NT2/D1 (cell line): Measurements from ENCODE around the gene HPCAL1.

Experiments used
- DNase-seq: peaks from one replicate; pipeline ENCODE4 v3.0.0-alpha.2; 2011; ENCODE audit warnings: low read depth, low spot score
- H3K27me3 ChIP-seq: 2 replicates; pipeline ENCODE4 v1.6.0; 2011; ENCODE audit warnings: mild to moderate bottlenecking; ENCODE audit not compliant: insufficient read length, insufficient read depth
- H3K36me3 ChIP-seq: 2 replicates; pipeline ENCODE4 v1.6.1; 2011; ENCODE audit warnings: mild to moderate bottlenecking, low read length, mixed read lengths; ENCODE audit not compliant: insufficient read depth, insufficient read length
- H3K4me1 ChIP-seq: 2 replicates; pipeline ENCODE4 v1.5.1; 2011; ENCODE audit not compliant: insufficient read depth, insufficient read length
- H3K4me3 ChIP-seq: 2 replicates; pipeline ENCODE4 v1.5.1; 2011; ENCODE audit warnings: low read depth; ENCODE audit not compliant: insufficient read length
- H3K9ac ChIP-seq: 2 replicates; pipeline ENCODE4 v1.6.0; 2011; ENCODE audit warnings: low read depth; ENCODE audit not compliant: insufficient read length
- H3K9me3 ChIP-seq: 2 replicates; pipeline ENCODE4 v1.5.1; 2011; ENCODE audit warnings: mild to moderate bottlenecking, low read length; ENCODE audit not compliant: insufficient read depth
- SUZ12 ChIP-seq: IDR thresholded peaks from 2 replicates; pipeline ENCODE4 v1.6.1; 2011; ENCODE audit not compliant: insufficient read length, insufficient read depth; ENCODE audit errors: extremely low read depth
- YY1 ChIP-seq: IDR thresholded peaks from 2 replicates; pipeline ENCODE4 v1.6.1; 2011; ENCODE audit not compliant: insufficient read length, insufficient read depth
- ZNF274 ChIP-seq: IDR thresholded peaks from 2 replicates; pipeline ENCODE4 v1.6.1; 2011; ENCODE audit warnings: mild to moderate bottlenecking, low read depth, low read length

The HPCAL1 gene

GRCh38 chr2:10368491-10369231 is 66.0 kb downstream of the HPCAL1 start:
- H3K4me1 ChIP-seq: peaks cover 5% of the 10 kb centered on the region
- TF ChIP-seq YY1 (no peak), SUZ12 (no peak), ZNF274 (no peak)
- no peaks in the 10 kb centered on the region for H3K9me3 ChIP-seq
- no peak for DNase-seq
- H3K9ac ChIP-seq: no peak overlapping the region
- H3K36me3 ChIP-seq: no peaks in the 10 kb centered on the region
- H3K4me3 ChIP-seq: no peak overlapping the region
- no peaks in the 10 kb centered on the region for H3K27me3 ChIP-seq

DNA sequence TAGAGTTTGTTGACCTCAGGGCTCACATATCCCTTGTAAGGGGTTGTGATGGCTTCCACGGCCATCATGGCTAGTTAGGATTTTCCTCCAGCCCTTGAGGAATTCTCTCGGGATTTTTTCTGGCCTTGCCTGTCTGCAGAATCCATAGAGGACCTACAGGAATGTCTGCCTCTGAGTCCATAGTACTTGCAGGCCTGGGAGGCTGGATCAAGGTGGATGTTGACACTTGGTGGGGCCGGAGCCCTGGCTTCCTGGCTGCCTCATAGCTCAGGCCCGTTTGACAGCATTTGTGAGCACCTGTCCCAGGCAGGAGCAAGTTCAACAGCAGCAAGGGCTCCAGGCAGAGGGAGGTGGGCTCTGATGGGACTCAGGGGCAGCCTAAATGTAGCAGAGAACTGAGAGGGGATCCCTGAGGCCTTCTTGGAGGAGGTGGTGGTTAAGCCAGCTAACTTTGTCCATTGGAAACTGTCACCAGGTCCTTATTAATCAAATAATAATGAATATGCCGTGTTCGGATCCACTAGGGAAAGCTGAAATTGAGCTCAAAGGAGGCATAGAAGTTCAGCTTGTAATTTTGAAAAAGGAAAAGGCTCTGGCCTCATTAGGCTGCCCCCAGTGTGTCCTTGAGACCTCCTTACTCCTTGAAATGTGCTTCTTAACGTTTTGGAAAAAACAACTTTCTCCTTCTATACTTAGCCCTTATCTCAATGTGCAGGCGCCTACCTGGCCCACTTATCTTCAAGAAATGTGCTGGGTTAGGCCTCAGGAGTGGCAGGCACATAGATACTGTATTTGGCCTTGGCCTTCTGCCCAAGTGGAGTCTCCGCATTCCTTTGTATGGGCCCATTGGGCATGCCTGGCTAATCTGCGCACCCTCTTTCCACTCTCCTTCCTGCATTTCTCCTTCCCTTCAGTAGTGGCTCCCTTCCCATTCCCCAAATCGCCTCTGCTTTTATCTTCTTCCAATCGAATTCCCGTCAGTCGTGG is 66.9 kb downstream of the HPCAL1 start:
- Histone ChIP-seq H3K4me3 (no peak overlapping the region), H3K9me3 (no peaks in the 10 kb centered on the region), H3K4me1 (peaks cover 5% of the 10 kb centered on the region), H3K36me3 (no peaks in the 10 kb centered on the region), H3K9ac (no peak overlapping the region), H3K27me3 (no peaks in the 10 kb centered on the region)
- TF ChIP-seq YY1 (no peak), ZNF274 (no peak), SUZ12 (no peak)
- DNase-seq: no peak

DNA sequence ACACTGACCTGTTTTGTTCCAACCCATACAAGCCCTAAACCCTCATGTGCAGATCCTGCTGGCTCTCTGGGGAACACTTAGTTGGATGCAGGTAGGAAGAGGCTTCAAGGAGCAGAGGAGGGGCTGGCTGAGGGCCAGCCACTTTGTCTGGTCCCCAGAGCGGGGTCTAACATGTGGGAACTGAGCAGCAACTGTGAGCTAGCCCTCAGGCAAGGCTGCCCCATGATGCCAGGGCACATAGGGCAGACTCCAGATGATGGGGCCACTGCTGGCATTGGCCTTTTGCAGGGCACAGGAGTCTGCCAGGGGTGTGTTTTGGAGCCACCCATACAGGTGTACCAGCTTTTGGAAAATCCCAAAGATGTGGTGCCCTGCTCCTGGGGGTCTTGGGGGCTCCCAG is 67.7 kb downstream of the HPCAL1 start:
- Histone ChIP-seq H3K9ac (no peak overlapping the region), H3K27me3 (no peaks in the 10 kb centered on the region), H3K4me1 (peaks cover 5% of the 10 kb centered on the region), H3K9me3 (no peaks in the 10 kb centered on the region), H3K36me3 (no peaks in the 10 kb centered on the region), H3K4me3 (no peak overlapping the region)
- no peak for DNase-seq
- TF ChIP-seq ZNF274 (no peak), YY1 (no peak), SUZ12 (no peak)

DNA sequence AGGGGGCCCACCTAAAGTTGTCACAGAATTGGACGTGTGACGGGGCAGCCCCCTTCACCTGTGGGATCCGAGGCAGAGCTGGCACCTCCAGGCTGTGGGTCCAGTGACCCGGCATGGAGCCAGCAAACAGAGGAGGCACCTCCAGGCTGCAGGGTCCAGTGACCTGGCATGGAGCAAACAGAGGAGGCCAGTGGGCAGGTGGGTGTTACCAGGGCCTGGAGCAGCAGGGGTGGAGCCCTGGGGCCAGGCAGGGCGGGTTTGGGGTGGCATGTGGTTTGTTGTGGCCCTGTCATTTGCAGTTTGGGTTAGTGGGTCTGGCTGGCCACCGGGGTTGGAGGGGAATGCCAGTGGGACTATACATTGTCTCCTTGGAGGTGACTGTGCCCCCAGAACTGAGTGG is 68.2 kb downstream of the HPCAL1 start:
- H3K9me3 ChIP-seq: no peaks in the 10 kb centered on the region
- no peak overlapping the region for H3K4me3 ChIP-seq
- H3K9ac ChIP-seq: no peak overlapping the region
- no peaks in the 10 kb centered on the region for H3K36me3 ChIP-seq
- no peaks in the 10 kb centered on the region for H3K27me3 ChIP-seq
- no peak for DNase-seq
- H3K4me1 ChIP-seq: peaks cover 5% of the 10 kb centered on the region
- no peak for TF ChIP-seq ZNF274
- TF ChIP-seq SUZ12: no peak
- no peak for TF ChIP-seq YY1

DNA sequence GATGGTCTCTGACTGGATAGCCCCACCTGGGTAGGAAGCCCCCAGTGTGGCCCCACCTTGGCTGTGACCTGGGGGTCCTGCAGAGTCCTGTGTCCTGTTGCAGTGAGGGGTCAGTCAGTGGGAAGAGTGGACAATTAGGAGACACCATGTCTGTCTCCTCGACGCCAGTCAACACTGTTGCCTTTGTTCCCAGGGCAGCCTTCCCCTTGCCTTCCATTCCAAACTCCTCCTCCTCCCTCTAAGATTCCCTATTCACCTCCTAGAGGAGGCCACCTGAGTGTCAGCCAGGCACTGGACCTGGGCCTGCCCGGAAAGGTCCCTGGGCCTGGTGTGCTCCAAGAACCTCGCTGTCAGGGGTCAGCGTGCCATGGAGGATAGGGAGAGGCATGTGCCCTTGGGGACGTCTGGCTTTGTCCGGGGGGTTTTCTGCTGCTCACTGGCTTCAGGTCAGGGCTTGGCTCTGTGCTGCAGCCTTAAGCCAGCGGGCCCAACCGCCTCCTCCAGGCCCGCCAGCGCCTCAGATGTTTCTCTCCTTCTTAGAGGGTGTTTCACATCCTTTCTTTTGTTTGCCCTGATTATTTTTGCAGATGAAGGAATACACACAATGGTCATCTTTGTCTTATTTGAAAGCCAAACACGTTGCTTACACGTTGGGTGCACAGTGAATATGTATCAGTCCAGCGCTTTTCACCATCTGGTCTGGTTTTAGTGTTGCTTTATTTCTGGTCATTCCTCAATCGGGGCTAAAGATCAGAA is 68.9 kb downstream of the HPCAL1 start:
- DNase-seq: no peak
- no peak for TF ChIP-seq ZNF274
- TF ChIP-seq SUZ12: no peak
- no peak for TF ChIP-seq YY1
- Histone ChIP-seq H3K36me3 (no peaks in the 10 kb centered on the region), H3K4me1 (peaks cover 5% of the 10 kb centered on the region), H3K9ac (no peak overlapping the region), H3K27me3 (no peaks in the 10 kb centered on the region), H3K4me3 (no peak overlapping the region), H3K9me3 (no peaks in the 10 kb centered on the region)

DNA sequence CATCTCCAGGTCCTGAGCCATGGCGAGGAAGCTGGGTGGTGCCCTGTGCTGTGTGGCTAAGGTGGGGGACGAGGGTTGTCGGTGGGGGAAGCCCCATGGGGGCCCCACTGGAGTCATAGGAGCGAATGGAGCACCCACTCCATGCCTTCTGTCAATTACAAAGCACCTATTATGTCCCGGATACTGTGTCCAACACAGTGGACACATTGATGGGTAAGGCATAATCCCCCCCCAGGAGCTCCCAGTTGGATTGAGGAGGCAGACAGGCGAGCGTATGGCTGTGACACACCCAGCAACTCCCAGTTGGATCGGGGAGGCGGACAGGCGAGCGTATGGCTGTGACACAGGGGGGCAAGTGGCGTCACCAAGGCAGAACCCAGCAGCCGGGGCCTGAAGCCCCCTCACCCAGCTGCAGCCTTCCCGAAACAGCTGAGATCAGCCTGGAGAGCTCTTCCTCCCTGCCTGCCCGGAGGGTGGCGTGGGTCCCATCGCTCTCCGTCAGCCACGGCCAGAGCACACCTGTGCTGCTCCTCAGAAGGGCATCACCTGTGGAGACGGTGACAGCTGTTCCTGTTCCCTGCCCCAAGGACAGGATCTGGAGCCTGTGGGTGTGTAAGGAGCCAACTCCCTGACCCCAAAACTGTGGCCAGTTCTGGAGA is 69.6 kb downstream of the HPCAL1 start:
- H3K27me3 ChIP-seq: no peaks in the 10 kb centered on the region
- H3K9me3 ChIP-seq: no peaks in the 10 kb centered on the region
- no peak overlapping the region for H3K4me3 ChIP-seq
- H3K9ac ChIP-seq: no peak overlapping the region
- TF ChIP-seq YY1 (no peak), SUZ12 (no peak), ZNF274 (no peak)
- peaks cover 5% of the 10 kb centered on the region for H3K4me1 ChIP-seq
- no peak for DNase-seq
- H3K36me3 ChIP-seq: no peaks in the 10 kb centered on the region
